ENCODE data around the gene CD200.

DNA sequence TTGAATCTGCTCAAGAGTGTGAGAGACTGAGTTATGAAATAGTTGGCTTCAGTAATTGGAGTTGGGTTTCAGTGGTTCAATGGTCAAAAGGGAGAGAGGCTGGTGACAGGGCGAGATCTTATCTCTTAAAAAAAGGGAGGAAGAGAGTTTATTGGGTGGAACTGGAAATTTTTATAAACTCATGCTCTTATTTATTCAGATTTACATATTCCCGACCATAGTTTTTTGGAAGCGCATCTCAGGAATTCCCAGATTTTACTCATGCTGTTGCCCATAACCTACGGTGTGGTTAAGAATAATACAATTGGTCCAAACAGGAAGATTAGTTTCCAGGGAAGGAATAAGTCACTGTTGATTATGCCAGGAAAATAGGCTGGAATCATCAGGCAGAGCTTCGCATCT, 41.4 kb downstream of the CD200 start:
- no peak for TF ChIP-seq GATA3 (IDR thresholded peaks at IDR 0.05; ENCODE audit: low read depth, low read length)
- no peak for TF ChIP-seq GATA2 (IDR thresholded peaks at IDR 0.05; ENCODE audit: low read depth, low read length)
